Fibroblast of skin of right biceps (primary cell): ENCODE data around the gene SLC4A3.

Experiments
- DNase-seq: peaks from one replicate; pipeline ENCODE4 v3.0.0-alpha.2; 2013

The SLC4A3 gene

DNA sequence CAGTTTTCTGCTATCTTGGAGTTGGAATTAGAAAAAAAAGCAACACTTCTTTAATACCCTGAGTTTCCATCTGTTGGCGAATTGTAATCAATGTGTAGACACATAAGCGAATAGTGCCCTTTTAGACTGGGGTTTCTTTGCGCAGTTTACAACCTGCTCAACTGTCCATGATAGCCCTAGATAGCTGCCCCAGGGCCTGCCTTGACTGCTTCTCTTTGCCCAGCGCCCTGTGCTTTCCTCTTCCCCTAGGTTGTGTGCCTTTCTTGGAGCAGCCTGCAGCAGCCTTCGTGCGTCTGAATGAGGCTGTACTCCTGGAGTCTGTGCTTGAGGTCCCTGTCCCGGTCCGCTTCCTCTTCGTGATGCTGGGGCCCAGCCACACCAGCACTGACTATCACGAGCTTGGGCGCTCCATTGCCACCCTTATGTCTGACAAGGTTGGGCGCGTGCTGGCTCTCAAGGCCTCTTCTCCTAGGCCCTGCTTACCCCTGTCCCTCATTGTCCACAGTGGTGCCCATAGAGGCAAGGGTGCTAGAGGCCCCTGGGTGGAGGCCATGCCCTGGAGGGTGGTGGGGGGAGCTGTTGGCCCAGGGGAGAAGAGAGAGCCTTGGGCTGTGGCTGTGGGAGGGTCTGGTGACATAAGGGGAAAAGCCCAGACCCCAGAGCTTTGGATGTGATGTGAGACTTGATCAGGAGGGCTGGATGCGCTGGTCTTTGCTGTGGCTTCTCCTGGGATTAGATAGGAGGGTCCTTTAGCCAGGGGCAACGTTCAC lies 6.9 kb downstream of the SLC4A3 start:
- no peak for DNase-seq

- no peak for DNase-seq
Observed at GRCh38 chr2:219634951-219635751, 7.7 kb downstream of the SLC4A3 start.

GRCh38 chr2:219636144-219636915 lies 8.9 kb downstream of the SLC4A3 start:
- no peak for DNase-seq

GRCh38 chr2:219636941-219637841 lies 9.8 kb downstream of the SLC4A3 start:
- no peak for DNase-seq

GRCh38 chr2:219637842-219638185 lies 10.4 kb downstream of the SLC4A3 start:
- DNase-seq, result no peak

GRCh38 chr2:219638217-219638947 lies 11.0 kb downstream of the SLC4A3 start:
- DNase-seq, result no peak

GRCh38 chr2:219638948-219639755 lies 11.7 kb downstream of the SLC4A3 start:
- peak; percentile 66 for DNase-seq

DNA sequence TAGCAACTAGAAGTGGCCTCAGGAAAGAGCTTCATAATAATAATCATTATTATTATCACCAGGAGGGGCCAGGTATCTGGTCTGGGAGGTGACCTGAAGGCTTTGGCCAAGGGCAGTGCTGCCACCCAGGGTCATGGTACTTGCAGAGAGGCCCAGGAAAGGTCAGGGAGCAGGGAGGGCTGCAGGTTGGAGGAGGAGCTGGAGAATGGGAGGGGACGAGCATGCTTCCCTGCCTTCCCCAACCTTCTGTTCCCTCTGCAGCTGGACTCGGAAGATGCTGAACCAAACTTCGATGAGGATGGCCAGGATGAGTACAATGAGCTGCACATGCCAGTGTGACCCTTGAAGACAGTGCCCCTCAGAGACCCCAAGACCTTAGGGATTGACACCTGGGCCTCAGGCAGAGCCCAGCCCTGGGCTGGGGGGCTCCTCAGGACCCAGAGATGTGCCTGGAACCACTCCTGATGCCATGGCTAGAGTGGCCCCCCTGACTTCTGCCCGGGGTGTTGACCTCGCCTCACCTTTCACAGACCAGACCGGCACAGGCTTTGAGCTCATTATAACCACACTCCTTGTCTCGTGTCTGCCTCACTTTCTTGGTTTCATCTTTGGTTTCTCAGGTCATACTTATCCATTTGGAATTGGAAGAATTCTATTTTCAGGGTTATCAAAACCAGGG lies 14.1 kb downstream of the SLC4A3 start:
- no peak for DNase-seq

DNA sequence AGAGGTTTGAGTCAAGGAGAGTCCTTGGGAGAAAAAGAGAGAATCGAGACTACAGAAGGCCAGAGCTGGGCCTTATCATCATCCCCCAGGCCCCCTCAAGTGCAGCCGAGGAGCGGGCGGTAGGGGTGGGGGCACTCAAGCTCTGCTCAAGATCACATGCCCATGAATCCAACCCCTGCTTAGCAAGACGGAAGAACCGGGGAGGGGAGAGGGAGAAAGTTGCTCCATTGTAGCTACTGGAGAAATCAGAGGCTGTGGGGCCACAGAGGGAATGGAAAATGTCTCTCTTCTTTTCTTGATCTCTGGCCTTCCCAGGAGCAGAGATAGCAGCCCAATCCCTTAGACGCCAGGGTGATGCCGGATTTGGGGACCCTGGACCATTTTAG lies 14.6 kb downstream of the SLC4A3 start:
- no peak for DNase-seq

- DNase-seq, result peak; percentile 94
Observed at GRCh38 chr2:219642465-219643083, 15.1 kb downstream of the SLC4A3 start.

- no peak for DNase-seq
Observed at GRCh38 chr2:219643084-219643473, 15.6 kb downstream of the SLC4A3 start.

DNA sequence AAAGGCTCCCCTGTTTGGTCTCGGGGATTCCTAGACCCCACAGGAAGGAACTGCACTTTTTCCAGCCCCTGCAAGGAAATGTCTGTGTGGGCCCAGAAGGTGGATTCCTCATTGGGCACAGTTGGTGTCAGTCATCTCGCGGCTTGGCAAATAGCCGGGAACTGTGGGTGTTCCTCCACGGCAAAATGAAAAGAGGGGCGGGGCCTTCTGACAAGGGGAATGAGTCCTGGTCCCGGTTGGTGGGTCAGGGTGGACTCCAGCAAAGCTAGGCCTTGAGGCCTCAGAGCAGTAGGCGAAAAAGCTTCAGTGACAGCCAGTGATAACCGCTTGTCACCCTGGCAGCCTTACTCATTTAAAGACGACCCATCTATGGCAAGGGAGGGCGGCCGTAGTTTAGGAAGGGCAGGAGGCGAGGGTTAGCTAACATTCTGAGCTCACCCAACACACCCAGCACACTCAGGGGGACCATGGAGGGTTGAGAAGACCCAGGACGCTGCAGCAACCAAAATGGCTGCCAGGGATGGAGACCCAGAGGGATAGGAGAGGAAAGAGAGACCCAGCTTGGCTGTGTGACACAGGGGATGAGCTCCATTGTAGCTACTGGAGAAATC lies 16.5 kb downstream of the SLC4A3 start:
- peak; percentile 42 for DNase-seq

DNA sequence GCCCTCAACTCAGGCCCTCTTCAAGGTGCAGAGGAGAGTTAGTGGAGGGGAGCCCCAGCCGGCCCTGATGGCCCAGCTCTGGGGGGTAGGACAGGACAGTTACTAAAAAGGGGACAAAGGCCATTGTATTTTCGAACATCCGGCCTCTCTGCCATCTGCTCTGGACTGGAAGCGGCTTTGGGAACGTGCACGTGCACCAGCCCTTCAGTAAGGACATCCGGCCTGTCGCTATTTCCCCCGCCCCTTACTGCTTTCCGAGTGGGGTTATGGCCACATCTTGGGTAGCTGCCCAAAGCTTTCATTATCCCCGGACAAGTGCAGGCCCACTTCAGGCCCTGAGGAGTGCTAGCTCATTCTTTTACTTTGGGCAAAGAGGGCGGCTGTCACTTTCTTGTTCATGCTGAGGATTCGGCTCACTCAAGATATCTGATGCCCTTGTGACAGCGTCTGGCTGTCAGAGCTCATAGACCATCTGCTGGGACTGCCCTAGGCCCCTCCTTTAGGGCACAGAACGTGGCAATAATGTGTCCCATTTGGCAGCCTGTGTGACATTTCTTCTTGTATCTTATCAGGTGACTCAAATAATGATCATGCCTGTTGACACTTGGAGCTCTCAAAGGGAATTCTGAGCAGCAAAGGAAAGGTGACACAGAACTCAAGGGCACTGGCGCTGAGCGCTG lies 17.5 kb downstream of the SLC4A3 start:
- DNase-seq, result no peak

DNA sequence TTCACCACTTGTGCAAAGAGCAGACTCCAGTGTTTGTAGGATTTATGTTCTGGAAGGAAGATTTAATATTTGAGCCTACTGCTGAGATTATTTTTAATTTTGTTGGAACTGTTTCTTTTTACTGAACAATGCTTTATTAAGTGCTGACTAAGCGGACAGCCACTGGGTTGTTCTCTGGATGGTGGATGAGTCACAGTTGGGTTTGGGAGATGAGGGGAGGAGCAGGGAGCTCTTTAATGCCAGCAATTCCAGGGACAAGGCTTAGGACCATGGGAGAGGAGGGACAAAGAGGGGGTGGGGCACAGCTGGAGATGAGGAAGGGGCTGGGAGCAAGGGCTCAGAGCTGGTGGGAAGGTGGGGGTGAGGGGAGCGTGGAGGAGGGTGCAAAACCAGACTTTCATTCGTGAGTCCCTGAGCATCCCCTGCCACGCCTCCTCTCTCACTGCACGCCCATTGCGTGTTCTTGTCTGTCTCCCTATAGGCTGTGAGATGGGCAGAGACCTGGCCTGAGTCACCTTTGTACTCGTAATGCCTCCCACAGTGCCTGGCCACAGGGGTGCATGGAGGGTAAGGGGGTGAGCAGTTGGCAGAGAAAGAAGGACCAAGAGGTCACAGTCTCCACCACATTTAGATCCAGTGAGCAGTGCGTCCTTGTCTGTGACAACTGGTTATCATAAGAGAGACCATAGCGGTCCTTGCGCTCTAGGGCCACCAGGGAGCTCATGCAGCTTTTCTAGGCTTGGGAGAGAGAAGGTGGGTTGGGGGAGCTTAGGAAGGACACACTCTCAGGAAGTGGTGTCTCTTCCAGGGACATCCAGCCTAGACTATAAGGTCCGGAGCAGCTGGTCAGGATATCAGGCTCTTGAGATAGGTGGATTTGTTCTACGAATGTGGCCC lies 18.4 kb downstream of the SLC4A3 start:
- peak; percentile 89 for DNase-seq

GRCh38 chr2:219648176-219648575 lies 20.7 kb downstream of the SLC4A3 start:
- DNase-seq, result no peak

DNA sequence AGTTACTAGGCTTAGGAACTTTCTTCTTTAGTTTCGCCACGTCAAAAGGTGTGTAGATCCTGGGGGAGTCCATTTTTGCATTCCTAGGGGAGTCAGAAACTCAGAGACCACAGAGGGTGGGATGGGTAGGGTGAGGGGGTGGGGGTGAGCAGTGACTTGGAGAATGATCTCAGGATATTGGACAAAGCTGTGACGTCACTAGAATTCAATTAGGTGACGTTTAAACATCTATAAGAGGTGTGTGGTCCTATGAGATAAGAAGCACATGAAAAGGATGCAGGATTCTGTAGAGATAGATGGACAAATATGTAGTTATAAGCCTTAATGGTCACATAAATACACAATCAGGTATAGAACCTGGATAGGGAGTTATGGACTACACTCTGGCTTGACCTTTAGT lies 21.5 kb downstream of the SLC4A3 start:
- no peak for DNase-seq

- no peak for DNase-seq
Observed at GRCh38 chr2:219650426-219651248, 23.2 kb downstream of the SLC4A3 start.
